Measurements from ENCODE around the gene SMIM10L2A.
"Not testable (repeated sequence)": the region's sequence is repeated elsewhere in the genome, so short reads cannot be mapped to it uniquely, and the experiment has no call there.

Gene SMIM10L2A

DNA sequence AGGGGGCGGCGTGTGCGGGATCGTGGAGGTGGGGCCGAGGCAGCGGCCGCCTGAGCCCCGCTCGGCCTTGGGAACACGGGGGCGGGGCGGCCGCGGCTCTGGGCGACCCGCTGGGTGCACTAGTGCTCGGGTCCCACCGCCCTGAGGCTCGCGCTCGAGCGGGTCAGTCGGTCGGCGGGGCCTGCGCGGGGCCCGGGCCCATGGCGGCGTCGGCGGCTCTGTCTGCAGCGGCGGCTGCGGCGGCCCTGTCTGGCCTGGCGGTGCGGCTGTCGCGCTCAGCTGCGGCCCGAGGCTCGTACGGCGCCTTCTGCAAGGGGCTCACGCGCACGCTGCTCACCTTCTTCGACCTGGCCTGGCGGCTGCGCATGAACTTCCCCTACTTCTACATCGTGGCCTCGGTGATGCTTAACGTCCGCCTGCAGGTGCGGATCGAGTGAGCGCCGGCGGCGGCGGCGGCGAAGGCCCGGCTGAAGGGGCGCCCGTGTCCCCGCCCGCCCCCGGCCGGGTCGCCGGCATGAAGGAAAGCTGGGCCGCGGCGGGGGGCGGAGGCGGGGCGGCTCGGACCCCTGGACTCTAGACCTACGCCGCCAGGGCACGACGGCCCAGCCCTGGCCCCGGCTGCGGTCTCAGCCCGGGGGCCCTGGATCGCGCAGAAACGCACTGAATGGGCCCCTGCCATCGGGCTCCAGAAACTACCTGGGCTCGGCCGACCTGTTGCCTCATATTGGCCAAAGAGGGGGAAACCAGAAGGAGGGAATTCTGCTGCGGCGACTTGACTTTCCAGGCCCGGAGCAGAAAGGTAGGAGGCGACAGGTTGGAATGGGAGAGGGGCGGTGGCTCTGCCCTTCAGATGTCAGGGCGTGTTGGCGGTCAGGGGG is at the start of gene SMIM10L2A:
Gene SMIM10L2A (plus strand): TSS at position 13 of the 878 bp plus-strand sequence. CDS start 188 bp downstream, at position 201.
- no peak for DNase-seq (ENCODE audit: low spot score)

DNA sequence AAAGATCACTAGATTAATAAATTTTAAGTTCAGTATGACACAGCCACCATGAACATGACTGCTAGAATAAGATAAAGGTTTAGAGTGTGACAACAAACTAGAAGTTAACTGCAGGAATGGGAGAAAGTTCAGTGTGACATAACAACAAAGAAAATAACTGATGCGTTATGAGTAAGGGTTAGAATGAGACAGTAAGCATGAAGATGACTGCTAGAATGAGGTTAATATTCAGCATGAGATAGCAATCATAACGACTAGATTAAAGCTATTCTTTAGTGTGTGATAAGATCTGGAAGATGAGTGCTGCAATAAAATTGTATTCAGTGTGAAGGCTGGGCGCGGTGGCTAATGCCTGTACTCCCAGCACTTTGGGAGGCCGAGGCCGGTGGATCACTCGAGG is 48.4 kb upstream of the SMIM10L2A start:
- DNase-seq (ENCODE audit: low spot score): no peak

DNA sequence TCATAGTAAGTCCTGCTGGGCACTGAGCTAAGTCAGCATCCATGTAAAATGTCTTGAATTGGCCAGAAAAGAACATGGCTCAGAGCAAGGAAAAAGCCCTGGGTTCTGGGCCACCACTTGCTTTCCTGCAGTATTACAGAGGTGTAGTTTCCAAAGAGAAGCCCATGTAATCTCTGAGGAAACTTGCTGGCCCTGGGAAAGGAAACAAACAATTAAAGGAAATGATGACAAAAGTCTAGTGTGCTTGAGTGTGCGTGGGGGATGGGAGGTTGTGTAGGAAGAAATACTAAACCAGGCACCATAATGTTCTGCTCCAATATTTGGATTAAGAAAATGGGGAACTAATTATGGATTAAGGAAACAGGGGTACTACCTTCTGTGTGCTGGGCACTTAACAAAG is 39.5 kb upstream of the SMIM10L2A start:
- no peak for DNase-seq (ENCODE audit: low spot score)

DNA sequence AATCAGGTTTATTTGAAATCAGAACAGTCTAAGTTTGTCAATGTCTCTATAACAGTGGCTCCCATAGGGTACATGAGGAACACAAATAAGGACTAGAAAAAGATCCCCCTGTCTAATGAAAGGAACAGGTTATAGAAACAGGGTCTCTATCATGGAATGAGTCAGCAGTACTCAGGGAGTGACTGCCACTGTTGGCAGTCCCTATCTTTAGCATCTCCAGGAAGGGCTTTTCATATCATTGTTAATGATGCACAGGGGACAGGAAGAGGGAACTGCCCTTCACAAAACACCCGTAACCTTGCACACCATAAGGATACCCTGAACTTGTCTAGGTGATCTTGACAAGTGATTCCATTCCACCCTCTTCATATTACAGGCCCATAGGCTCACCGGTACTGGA is 38.5 kb upstream of the SMIM10L2A start:
- no peak for DNase-seq (ENCODE audit: low spot score)

- no peak for DNase-seq (ENCODE audit: low spot score)
These were observed 37.4 kb upstream of the SMIM10L2A start for GRCh38 chrX:135384161-135384836.

GRCh38 chrX:135388841-135389240 is 32.9 kb upstream of the SMIM10L2A start:
- no peak for DNase-seq (ENCODE audit: low spot score)

DNA sequence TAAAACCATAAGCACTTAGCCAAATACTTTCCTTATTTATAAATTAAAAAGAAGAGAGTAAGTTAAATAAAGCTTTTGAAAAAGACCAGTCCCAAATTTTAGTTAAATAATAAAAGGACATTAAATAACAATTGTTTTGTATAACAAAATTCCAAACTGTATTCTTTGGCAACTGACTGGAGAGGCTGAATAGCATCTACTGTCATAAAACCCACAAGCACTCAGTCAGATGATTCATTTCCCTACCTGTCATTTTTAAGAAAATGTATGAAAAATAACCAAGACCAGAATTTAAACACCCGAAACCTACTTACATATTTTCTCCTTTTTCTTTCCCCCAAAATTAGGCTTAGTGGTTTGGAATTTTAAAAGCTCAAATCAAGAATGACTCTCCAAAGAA is 32.5 kb upstream of the SMIM10L2A start:
- DNase-seq (ENCODE audit: low spot score): no peak

DNA sequence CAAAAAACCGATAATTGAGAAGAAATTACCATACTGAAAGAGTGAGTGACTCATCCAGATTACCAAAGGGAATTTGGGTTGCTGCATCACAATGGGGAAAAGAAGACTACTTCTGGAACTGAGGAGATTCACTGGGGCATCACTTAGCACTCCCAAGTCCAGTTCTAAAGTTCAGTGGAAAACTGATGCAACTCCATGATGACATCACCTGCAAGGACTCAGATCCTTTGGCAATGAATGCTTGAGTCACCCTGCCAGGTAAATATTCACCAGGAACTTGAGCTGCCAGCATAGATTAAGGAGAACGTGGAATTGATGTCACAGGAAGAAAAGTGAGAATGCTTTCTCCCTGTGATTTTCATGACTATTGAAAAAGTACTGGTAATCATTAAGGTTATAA is 32.0 kb upstream of the SMIM10L2A start:
- no peak for DNase-seq (ENCODE audit: low spot score)

- no peak for DNase-seq (ENCODE audit: low spot score)
These were observed 30.0 kb upstream of the SMIM10L2A start for GRCh38 chrX:135391734-135392133.

GRCh38 chrX:135393051-135393450 is 28.7 kb upstream of the SMIM10L2A start:
- no peak for DNase-seq (ENCODE audit: low spot score)

- no peak for DNase-seq (ENCODE audit: low spot score)
These were observed 26.7 kb upstream of the SMIM10L2A start for GRCh38 chrX:135395064-135395463.

- DNase-seq (ENCODE audit: low spot score): no peak
These were observed 25.6 kb upstream of the SMIM10L2A start for GRCh38 chrX:135396109-135396508.

DNA sequence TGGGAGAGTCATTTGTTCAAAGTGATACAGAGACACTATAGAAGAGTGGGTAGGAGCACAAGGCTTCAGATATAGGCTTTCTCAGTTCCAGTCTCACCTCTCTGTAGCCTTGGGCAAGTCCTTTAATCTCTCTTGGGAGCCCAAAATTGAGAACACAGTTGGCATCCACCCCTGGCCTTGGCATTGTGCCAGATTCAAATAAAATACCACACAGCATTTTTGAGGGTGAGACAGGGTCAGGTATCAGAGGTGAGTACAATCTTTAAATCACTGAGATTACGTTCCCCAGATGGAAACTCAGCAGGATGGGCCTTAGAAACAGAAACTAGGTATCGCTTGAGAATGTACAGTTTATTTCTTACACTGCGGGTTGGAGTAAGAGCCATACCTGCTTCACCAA is 25.2 kb upstream of the SMIM10L2A start:
- DNase-seq (ENCODE audit: low spot score): no peak

DNA sequence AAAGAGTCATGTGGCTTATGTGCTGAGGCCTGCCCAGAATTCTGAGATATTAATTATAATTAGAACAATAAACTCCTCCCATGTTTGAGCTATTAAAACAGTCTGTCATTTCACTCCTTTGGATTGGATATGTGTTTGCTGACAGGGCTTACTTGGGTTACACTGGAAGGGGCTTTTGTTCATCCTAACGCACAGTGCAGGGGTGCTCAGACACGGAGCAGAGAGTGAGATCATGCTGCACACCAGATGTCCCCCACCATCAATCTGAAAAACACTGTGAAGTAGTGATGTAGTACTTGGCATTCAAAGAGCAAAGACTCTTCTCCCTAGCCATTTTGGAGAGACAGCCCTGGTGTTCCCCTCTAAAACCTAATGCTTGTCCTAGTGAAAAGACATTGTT is 24.1 kb upstream of the SMIM10L2A start:
- DNase-seq (ENCODE audit: low spot score): no peak

DNA sequence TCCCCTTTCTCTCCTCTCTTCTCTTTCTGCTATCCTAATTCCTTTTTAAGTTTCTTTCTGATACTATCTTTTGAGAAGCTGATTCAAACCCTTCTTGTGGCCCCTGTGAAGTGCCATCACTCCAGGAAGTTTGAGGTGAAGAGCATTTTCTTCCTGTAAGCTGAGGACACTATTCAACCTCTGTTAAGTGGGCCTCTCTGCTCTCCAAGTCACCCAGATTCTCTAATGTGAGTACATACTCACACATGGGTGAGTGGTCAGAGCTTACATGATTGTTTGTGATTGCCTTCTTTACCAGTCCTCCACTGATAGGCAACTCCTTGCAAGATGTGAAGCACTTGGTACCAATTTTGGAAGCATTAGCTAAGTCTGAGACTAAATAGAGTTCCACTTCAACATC is 18.4 kb upstream of the SMIM10L2A start:
- DNase-seq (ENCODE audit: low spot score): no peak

DNA sequence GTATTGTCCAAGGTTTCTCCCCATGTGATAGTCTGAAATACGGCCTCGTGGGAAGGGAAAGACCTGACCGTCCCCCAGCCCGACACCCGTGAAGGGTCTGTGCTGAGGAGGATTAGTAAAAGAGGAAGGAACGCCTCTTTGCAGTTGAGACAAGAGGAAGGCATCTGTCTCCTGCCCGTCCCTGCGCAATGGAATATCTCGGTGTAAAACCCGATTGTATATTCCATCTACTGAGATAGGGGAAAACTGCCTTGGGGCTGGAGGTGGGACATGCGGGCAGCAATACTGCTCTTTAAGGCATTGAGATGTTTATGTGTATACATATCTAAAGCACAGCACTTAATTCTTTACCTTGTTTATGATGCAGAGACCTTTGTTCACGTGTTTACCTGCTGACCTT is 15.3 kb upstream of the SMIM10L2A start:
- DNase-seq (ENCODE audit: low spot score): not testable (repeated sequence)

GRCh38 chrX:135408794-135409193 is 12.9 kb upstream of the SMIM10L2A start:
- DNase-seq (ENCODE audit: low spot score): no peak

DNA sequence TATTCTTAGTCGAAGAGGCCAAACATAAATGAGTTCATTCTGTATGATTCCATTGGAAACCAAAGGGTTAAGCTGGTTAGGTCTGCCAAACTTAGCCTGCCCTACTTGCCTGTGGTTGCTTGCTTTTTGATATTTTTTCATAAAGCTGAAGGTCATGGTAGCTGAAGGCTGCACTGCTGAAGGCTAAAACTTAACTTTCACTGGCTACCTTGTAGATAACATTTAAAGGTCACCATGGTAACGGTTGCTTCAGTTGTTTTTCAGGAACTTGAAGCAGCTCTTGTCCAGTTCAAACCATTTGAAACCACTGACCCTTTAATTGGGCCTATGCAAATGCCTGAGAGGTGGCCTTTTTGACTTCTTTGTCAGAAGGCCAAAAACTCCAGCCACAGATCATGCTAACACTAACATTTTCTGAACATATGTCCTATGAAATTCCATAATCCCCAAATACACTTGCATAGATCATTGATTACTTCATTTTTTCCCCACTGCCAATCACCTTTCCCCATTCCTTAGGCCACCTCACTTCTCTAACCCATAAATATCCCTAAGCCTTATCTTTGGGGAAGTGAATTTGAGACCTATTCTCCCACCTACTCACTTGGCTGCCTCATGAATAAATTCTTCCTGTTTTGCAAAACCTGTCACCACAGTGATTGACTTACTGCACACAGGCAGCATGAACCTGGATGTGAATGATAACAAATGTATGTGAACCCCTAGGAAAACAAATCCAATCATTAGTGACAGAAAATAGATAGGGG is 10.7 kb upstream of the SMIM10L2A start:
- DNase-seq (ENCODE audit: low spot score): no peak

DNA sequence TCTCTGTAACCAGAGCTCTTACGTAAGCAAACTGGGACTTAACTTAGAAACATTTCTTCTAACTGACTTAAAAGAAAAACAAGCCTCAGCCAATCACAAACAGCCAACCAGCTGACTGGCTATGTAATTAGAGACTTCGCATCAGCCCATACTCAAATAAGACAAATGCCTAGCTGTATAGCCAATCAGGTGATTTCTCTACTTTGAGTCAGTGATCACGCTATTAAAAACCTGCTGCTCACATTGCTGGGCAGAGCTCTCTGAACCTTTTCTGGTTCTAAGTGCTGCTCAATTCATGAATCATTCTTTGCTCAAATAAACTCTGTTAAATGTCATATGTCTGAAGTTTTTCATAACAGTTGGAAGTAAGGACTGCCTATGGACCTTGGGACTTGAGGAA is 9.9 kb upstream of the SMIM10L2A start:
- DNase-seq (ENCODE audit: low spot score): no peak

DNA sequence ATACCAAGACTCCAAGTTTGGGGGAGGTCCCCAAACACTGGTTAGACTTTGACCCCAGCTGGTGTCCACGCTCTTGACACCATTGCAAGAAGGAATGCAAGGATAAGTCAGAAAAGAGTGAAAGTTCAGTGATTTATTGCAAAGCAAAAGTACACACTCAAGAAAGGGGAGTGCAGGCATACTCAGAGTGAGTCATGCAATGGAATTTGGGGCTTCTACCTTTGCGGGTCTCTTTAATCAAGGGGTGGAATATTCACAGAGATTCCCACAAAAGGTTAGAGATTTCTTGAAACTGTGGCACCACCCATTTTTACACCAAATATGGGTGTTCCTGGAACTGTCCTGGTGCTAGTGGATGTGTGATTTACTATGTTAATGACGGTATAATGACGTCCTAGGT is 5.2 kb upstream of the SMIM10L2A start:
- no peak for DNase-seq (ENCODE audit: low spot score)

- no peak for DNase-seq (ENCODE audit: low spot score)
These were observed 913 bp upstream of the SMIM10L2A start for GRCh38 chrX:135420831-135421230.

DNA sequence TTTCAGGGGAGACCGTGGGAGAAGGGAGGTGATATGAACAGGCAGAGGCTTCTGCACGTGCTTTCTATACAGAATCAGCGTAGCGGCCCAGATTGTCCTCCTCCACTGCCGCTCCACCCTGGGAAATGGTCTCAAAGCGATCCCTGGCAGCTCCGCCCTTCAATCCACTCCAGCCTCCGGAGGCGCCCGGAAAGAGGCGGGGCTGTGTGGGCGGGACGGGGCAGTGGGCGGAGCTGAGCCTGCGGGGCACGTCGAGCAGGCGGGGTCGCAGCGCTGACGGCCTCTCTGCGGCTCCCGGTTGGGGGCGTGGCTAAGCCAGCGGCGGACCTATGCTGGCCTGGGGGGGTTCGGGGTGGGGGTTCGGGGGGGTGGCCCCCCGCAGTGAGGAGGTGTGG is 210 bp upstream of the SMIM10L2A start:
- peak; percentile 79 for DNase-seq (ENCODE audit: low spot score)

- DNase-seq (ENCODE audit: low spot score): not testable (repeated sequence)
These were observed 1.0 kb downstream of the SMIM10L2A start for GRCh38 chrX:135422810-135423168.
